ENCODE measurements around the gene KCNQ1.

- TF ChIP-seq, protein P1, sequence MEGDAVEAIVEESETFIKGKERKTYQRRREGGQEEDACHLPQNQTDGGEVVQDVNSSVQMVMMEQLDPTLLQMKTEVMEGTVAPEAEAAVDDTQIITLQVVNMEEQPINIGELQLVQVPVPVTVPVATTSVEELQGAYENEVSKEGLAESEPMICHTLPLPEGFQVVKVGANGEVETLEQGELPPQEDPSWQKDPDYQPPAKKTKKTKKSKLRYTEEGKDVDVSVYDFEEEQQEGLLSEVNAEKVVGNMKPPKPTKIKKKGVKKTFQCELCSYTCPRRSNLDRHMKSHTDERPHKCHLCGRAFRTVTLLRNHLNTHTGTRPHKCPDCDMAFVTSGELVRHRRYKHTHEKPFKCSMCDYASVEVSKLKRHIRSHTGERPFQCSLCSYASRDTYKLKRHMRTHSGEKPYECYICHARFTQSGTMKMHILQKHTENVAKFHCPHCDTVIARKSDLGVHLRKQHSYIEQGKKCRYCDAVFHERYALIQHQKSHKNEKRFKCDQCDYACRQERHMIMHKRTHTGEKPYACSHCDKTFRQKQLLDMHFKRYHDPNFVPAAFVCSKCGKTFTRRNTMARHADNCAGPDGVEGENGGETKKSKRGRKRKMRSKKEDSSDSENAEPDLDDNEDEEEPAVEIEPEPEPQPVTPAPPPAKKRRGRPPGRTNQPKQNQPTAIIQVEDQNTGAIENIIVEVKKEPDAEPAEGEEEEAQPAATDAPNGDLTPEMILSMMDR (IDR thresholded peaks at IDR 0.05; ENCODE audit: low read length) = no peak
- no peak for TF ChIP-seq EZH2 (IDR thresholded peaks at IDR 0.05; ENCODE audit: borderline replicate concordance, low read length)
These were observed 255.8 kb downstream of the KCNQ1 start for GRCh38 chr11:2700415-2701211.
